NCI-H774 (cell line): ENCODE data around the gene CDK5.

Experiments
- DNase-seq: peaks from one replicate; lab custom pipeline; 2025; lab: John Stamatoyannopoulos, UW

The CDK5 gene

DNA sequence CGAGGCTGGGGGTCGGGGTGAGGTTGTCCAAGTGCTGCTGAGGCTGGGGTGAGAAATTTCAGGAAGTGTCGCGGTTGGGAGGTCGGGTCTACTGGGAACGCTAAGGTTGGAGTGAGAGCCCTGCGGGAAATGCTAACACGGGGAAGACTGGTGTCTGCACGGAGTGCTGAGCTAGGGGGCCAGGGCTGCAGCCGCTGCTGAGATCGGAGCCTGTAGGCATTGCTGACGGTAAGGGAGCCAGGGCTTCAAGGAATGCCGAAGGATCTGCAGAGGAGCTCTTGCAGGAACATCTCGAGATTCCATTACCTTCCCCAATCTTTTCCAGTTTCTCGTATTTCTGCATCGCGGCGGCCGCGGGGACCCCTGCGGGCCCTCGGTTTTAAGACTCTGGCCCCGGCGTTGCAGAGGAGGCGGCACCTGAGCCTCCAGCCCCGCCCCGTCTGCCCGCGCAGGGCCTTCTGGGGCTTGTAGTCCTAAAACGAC, at the start of gene CDK5:
TSS of gene CDK5 (minus strand) at position 392 of the 483 bp plus-strand sequence. CDS start at position 343, 49 bp downstream.
- DNase-seq, result peak; percentile 62

DNA sequence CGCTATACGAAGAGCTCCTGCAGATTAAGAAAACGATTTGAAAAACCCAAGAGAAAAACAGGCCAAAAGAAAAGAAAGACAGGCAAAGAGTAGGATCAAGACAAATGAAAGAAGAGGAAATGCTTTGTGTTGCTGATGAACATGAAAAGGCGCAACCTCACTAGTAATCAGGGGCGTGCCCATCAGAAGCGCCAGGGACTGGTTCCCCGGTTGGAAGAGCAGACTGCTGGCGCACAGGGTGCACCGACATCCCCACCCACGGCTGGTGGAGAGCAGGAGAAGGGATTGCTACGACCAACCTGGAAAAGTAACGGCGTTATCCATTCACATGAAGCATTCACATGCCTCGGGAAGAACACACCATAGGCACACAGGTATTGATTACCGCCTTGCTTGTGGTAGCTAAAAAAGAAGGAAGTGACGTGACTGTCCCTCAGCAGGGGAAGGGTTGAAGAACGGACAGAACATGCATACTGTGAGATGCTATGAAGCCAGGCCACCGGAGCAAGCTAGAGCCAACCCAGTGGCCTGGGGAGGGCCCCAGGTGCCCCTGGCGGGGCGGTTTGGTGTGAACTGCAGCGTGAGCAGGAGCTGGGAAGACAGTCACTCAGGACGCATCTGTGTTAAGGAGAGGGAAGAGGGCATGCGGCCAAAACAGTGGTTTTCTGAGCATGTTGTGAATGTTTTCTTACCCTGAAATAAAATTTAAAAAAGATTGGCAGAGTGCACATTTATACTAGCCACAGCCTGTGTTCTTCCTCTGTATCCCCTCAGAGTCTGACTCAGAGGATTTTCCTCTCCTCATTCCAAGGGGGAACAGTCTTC, 46.9 kb upstream of the CDK5 start:
- no peak for DNase-seq

DNA sequence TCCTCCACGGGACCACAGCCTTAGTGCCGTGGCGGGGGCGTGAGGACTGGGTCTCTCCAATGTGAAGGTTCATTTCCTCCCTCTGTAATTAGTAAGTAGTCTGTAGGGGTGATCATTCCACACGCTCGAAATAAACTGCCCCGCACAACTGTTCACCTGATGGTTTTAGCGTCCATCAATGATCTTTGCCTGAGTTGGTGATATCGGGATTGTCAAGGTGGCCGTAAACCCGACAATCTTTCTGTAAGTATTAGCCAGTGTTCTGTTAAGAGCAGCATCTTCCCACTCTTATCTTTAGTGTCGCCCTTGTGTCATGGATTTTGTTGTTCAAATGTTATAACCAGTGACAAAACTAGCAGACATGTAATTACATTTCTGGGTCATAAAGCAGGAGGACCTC, 46.3 kb upstream of the CDK5 start:
- no peak for DNase-seq

DNA sequence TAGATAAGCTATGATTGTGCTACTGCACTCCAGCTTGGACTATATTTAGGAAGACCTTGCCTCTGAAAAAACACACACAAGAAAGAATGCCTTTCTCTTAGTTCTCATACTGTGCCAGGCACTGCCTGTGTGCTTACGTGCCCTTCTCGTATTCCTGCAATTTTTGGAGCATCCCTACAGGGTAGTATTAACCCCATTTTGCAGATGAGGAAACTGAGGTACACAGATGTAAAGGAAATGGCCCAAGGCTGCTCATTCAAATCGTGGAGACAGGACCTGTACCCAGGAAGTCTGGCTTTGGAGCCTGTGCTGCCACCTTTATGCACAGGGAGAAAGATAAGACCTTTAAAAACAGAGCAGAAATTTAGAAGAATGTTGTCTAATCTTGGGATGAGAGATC, 45.3 kb upstream of the CDK5 start:
- no peak for DNase-seq

- DNase-seq, result no peak
These were observed 44.1 kb upstream of the CDK5 start for GRCh38 chr7:151101621-151102396.

- no peak for DNase-seq
These were observed 43.2 kb upstream of the CDK5 start for GRCh38 chr7:151100921-151101320.

- no peak for DNase-seq
These were observed 42.0 kb upstream of the CDK5 start for GRCh38 chr7:151099486-151100211.

- DNase-seq, result no peak
These were observed 38.3 kb upstream of the CDK5 start for GRCh38 chr7:151095828-151096475.

DNA sequence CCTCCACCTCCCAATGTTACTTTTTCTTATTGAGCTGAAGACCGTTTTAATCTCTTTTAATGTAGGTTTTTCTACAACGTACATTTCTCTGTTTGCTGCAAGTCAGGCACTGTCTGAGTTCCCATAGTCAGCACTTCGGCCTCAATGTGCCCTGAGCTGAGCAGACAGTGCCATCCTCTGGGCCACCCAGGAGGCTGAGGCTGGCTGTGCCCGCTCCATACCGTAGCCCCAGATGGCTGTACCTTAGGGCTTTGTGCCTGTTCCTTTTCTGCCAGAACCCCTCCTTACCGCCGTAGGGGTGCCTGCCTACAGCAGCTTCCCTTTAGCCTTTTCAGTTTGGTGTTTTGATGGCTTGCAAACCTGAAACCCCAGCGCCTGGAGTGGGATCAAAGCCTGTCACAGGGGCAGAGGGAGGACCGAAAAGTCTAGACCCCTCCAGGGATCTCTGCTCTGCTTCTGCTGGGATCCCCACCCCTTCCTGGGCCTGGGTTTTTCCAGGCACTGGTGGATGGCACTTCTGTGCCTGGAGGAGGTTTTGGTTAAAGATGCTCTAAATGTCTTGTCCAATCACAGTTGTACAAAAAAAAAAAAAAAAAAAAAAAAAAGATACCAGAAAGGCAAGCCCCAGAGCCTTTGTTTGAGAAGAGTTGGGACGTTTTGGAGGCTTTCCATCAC, 37.6 kb upstream of the CDK5 start:
- DNase-seq, result no peak

DNA sequence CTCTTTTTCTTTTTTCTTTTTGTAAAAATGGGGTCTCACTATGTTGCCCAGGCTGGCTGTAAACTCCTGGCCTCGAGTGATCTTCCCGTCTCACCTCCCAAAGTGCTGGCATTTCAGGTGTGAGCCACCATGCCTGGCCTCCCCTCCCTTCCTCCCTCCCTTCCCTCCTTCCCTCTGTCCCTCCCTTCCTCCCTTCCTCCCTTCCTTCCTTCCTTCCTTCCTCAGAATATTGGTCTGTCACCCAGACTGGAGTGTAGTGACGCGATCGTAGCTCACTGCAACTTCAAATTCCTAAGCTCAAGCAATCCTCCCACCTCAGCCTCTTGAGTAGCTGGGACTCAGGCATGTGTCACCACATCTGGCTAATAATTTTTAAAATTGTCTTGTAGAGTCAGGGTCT, 37.0 kb upstream of the CDK5 start:
- DNase-seq, result no peak

GRCh38 chr7:151093748-151094147, 36.1 kb upstream of the CDK5 start:
- no peak for DNase-seq

DNA sequence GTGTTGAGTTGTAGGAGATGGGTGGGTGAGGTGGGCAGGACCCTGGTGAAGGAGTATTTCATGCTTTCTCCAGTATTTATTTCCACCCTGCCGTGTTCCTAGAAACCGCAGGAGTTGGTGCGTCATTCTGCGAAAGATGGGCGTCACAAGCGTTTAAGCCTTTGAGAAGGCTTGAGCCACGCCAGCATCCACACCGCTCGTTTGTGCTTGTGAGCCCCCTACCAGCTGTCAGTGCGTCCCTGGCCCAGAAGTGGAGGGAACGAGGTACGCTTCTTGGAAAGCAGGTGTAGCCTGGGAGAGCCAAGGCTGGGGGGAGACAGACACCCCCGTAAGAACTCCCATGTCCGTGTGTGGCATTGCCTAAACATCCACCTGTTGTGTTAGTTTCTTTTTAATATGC, 34.3 kb upstream of the CDK5 start:
- no peak for DNase-seq

GRCh38 chr7:151091431-151091830, 33.7 kb upstream of the CDK5 start:
- DNase-seq, result no peak

GRCh38 chr7:151091003-151091402, 33.3 kb upstream of the CDK5 start:
- DNase-seq, result no peak

- DNase-seq, result no peak
These were observed 32.4 kb upstream of the CDK5 start for GRCh38 chr7:151089893-151090730.

- no peak for DNase-seq
These were observed 31.4 kb upstream of the CDK5 start for GRCh38 chr7:151088856-151089699.

DNA sequence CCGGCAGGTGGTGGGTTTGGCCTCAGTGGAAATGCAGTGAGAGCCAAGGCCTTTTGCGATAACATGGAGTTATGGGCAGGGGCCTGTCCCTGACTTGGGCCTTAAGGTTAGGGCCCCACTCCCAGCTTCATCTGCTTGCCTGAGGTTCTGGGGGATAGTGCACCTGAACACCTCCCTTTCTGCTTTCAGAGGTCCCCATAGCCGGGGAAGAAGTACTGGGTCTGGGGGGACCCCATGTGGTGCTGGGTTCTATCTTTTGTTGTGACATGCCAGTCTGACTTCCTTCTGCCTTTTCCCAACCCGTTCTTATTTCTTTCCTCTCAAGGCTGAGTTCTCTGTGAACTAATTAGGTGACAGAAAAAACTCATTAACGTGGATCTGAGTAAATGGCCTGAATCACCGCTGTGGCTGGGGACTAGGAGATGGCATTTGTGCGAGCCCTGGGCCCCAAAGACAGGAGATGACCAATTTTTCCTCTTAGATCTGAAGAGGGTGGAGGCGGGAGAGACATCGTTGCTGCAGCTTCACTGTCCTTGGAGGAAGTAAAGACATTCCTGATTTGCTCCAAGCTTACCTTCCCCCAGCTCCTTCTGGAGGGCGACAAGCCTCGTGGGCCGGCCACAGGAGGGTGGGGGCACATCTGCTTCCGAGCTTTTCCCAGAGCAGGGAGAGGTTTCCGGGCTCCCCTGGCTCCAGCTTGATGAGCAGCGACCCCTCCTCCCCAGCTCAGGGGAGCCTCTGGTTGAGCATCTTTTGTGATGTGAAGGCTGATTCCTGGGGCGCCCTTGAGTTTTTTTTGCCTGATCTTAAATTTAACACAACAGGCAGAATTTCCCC, 30.5 kb upstream of the CDK5 start:
- no peak for DNase-seq

GRCh38 chr7:151087245-151088018, 29.7 kb upstream of the CDK5 start:
- no peak for DNase-seq
